CD8-positive, alpha-beta memory T cell (primary cell): Measurements from ENCODE around the gene SNX1. TPM values are rescaled to one million over a fixed set of nuclear protein-coding genes. Genes with fewer than 3 reads are reported as not detected.
"Not testable (repeated sequence)": the region's sequence is repeated elsewhere in the genome, so short reads cannot be mapped to it uniquely, and the experiment has no call there.

ENCODE experiments used
- CTCF ChIA-PET: fragments of 350-600 bp; sonication (Branson Sonifier 250); formaldehyde crosslinking; loops from one replicate; lab custom pipeline; 2021; ENCODE audit warnings: antibody characterized with exemption; lab: Charles Lee
- POLR2A ChIA-PET: fragments of 350-600 bp; sonication (Branson Sonifier 250); formaldehyde crosslinking; loops from one replicate; lab custom pipeline; 2021; ENCODE audit warnings: antibody characterized with exemption; lab: Charles Lee
- DNase-seq, 5 donors: peaks; one replicate each; pipeline versions ENCODE4 v3.0.0 to v3.0.0-alpha.2; 2020 to 2022; ENCODE audit warnings: mixed read lengths in 1 of 5
- H3K27ac ChIP-seq: one replicate; pipeline ENCODE4 v1.7.0; 2013; ENCODE audit warnings: low read depth, mild to moderate bottlenecking, low read length, moderate library complexity
- H3K27me3 ChIP-seq: 2 replicates; pipeline ENCODE4 v1.7.0; 2013; ENCODE audit warnings: low read length, mild to moderate bottlenecking; ENCODE audit not compliant: insufficient read depth, poor library complexity, severe bottlenecking
- H3K36me3 ChIP-seq: 2 replicates; pipeline ENCODE4 v1.7.0; 2013; ENCODE audit warnings: mild to moderate bottlenecking, low read length, moderate library complexity; ENCODE audit not compliant: insufficient read depth
- H3K4me1 ChIP-seq: 2 replicates; pipeline ENCODE4 v1.7.0; 2013; ENCODE audit warnings: mild to moderate bottlenecking, low read length, moderate library complexity; ENCODE audit not compliant: insufficient read depth
- H3K4me3 ChIP-seq: 2 replicates; pipeline ENCODE4 v1.7.0; 2013; ENCODE audit warnings: mild to moderate bottlenecking, low read length
- H3K9me3 ChIP-seq: 2 replicates; pipeline ENCODE4 v1.7.0; 2013; ENCODE audit warnings: mild to moderate bottlenecking, low read length
- H3K27ac Mint-ChIP-seq, 8 donors: one replicate each; pipeline ENCODE4 v1.8.0; 2020 to 2021; ENCODE audit warnings: mixed read lengths in 8 of 8, mild to moderate bottlenecking in 6 of 8, inconsistent platforms in 3 of 8, moderate library complexity in 3 of 8
- H3K27me3 Mint-ChIP-seq, 2 donors: one replicate each; pipeline ENCODE4 v1.8.0; 2020 to 2021; ENCODE audit warnings: mixed read lengths in 2 of 2, mild to moderate bottlenecking in 1 of 2, moderate library complexity in 1 of 2
- H3K36me3 Mint-ChIP-seq, 3 donors: one replicate each; pipeline ENCODE4 v1.8.0; 2020 to 2021; ENCODE audit warnings: mixed read lengths in 3 of 3, inconsistent platforms in 1 of 3, mild to moderate bottlenecking in 1 of 3
- H3K4me1 Mint-ChIP-seq, 3 donors: one replicate each; pipeline ENCODE4 v1.8.0; 2020 to 2021; ENCODE audit warnings: mixed read lengths in 3 of 3, inconsistent platforms in 1 of 3, mild to moderate bottlenecking in 1 of 3
- H3K4me3 Mint-ChIP-seq, 7 donors: one replicate each; pipeline ENCODE4 v1.8.0; 2020 to 2021; ENCODE audit warnings: mixed read lengths in 7 of 7, mild to moderate bottlenecking in 6 of 7, moderate library complexity in 4 of 7, inconsistent platforms in 2 of 7
- H3K9me3 Mint-ChIP-seq, 5 donors: one replicate each; pipeline ENCODE4 v1.8.0; 2020 to 2022; ENCODE audit warnings: mixed read lengths in 5 of 5, mild to moderate bottlenecking in 3 of 5, moderate library complexity in 2 of 5, inconsistent platforms in 1 of 5
- polyA plus RNA-seq: library from polyadenylated mRNA; unstranded; fragments of 300-500 nt; fragmentation: Illumina TruSeq; gene quantifications from one replicate; pipeline ENCODE4 v1.2.3, GENCODE V29; 2021
- total RNA-seq, 2 experiments: library from RNA; stranded (reverse); gene quantifications; one replicate each; pipeline ENCODE4 v1.2.3, GENCODE V29; 2021

The SNX1 gene
- total and polyA plus RNA-seq, 3 experiments from 2014 or later = 63.4 to 93.6 (median 90.1) TPM

DNA sequence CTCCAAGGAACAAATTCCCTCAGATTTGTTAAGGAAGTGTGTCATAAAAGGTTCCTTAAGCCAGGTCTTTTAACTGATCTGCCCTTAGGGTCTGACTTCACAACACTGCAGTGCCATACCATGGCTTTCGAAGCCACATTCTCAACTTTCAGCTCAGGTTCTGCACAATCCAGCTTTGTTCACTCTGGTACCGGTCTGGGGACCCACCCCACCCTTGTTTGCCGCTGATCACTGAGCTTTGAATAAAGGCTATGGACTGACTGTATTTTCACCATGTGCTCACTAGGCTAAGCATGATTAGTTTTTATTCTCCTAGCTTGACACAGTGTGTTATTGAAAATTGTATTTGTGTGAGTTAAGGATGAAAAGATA lies 15.9 kb downstream of the SNX1 start:
- Histone ChIP-seq H3K27me3 (no peaks in the 10 kb centered on the region), H3K4me3 (no peak overlapping the region), H3K4me1 (peaks cover 31% of the 10 kb centered on the region), H3K36me3 (peaks cover 22% of the 10 kb centered on the region), H3K27ac (no peak overlapping the region), H3K9me3 (no peaks in the 10 kb centered on the region)
- H3K36me3 Mint-ChIP-seq = peaks cover 0 to 53% (median 12%) of the 10 kb centered on the region in 3 donors
- CTCF ChIA-PET = interaction anchor here (0.5 kb wide), 1 partner anchor 17 kb away, joined by 3 read pairs; no protein-coding TSS in a partner anchor
- no peaks in the 10 kb centered on the region for H3K9me3 Mint-ChIP-seq
- no peak overlapping the region for H3K4me3 Mint-ChIP-seq
- peaks cover 30 to 49% (median 48%) of the 10 kb centered on the region in 3 donors for H3K4me1 Mint-ChIP-seq
- POLR2A ChIA-PET = no interaction called here
- no peak for DNase-seq
- H3K27me3 Mint-ChIP-seq = no peaks in the 10 kb centered on the region
- H3K27ac Mint-ChIP-seq = peak overlapping the region in 3 of 8 donors; percentile 39 to 77 (median 43)

DNA sequence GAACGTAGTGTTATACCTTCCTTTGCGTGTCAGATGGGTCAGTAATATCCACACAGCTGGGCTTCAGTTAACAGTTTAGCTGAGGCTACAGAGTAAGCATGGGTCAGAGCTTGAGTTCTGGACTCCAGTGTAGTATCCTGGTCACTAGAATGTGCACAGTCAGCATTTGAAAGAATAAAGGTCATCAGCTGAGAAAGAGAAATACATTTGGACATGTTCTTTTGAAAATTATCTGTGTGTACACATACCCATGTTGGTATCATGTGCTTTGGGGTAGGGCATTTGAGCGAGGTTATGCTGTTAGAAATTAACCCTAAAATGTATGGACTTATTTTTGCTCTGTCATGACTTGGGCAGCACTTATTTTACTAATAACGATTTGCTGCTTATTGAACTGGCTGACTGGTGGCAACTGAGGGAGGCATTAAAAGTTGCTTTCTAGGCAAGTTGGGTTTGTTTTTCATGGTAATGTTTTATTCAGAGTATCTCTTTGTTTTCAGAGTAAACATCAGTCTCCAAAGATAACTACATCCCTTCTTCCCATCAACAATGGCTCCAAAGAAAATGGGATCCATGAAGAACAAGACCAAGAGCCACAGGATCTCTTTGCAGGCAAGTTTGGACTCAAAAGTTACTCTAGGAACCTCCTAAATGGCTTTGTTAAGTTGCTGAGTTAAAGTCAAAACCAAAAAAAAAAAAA lies 16.4 kb downstream of the SNX1 start:
- H3K27ac Mint-ChIP-seq = peak overlapping the region in 2 of 8 donors; percentile 40 to 77
- no peaks in the 10 kb centered on the region for H3K27me3 Mint-ChIP-seq
- H3K9me3 Mint-ChIP-seq = no peaks in the 10 kb centered on the region
- ChIA-PET POLR2A (no interaction called here), CTCF (interaction anchor here (0.5 kb wide), 1 partner anchor 18 kb away, joined by 3 read pairs; no protein-coding TSS in a partner anchor)
- Histone ChIP-seq H3K9me3 (no peaks in the 10 kb centered on the region), H3K4me3 (no peak overlapping the region), H3K4me1 (peaks cover 31% of the 10 kb centered on the region), H3K27me3 (no peaks in the 10 kb centered on the region), H3K36me3 (peaks cover 26% of the 10 kb centered on the region), H3K27ac (no peak overlapping the region)
- DNase-seq = no peak
- H3K4me1 Mint-ChIP-seq = peaks cover 28 to 43% (median 42%) of the 10 kb centered on the region in 3 donors
- no peak overlapping the region for H3K4me3 Mint-ChIP-seq
- H3K36me3 Mint-ChIP-seq = peaks cover 0 to 54% (median 14%) of the 10 kb centered on the region in 3 donors

DNA sequence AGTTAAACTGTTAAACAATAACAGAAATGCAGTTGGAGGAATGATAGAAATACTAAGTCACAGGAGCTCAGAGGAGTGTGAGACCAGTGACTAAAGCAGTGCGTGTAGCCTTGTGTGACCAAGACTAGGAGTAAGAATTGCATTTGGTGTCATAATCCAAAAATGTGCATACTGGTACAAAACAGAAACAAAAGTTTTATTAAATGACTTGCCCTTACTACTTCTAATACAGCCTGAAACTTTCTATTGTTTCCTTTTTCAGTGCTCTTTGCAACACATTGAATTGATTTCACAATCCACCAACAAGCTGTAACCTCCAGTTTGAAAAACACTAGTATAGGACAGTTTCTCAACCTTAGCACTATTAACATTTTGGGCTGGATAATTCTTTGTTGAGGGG lies 17.1 kb downstream of the SNX1 start:
- POLR2A ChIA-PET = no interaction called here
- no peak for DNase-seq
- CTCF ChIA-PET = no interaction called here

DNA sequence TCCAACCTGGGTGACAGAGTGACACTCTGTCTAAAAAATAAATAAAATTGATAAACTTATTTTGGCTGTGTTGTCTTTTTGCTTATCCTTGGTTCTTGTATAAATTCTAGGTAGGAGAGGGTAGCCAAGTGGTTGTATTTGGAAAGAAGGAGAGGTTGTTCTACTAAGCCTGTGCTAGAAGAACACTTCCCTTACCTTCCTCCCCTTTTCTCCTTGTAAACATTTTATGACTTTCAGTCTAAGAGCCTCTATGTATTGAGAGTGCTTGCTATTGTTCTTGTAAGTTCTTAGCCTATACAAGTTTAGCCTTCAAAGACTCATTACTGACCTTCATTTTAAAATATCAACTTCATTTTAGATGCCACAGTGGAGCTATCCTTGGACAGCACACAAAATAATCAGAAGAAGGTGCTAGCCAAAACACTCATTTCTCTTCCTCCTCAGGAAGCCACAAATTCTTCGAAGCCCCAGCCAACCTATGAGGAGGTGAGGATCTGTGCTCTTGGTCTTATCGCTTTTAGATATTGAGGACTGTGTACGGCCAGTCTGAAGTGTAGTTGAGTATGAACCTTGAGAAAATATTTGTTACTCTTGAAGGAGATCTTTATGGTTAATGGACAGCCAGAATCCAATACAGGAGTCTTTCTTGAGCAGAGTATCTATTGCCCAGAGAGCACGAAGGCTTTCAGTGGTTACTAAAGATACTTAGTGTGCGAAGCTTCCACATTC lies 22.1 kb downstream of the SNX1 start:
- Mint-ChIP-seq H3K27ac (peak overlapping the region in 1 of 8 donors; percentile 20), H3K9me3 (no peaks in the 10 kb centered on the region), H3K36me3 (peaks cover 12 to 96% (median 23%) of the 10 kb centered on the region in 3 donors), H3K27me3 (no peaks in the 10 kb centered on the region), H3K4me1 (peaks cover 0 to 1% (median 0%) of the 10 kb centered on the region in 3 donors), H3K4me3 (no peak overlapping the region)
- no peak for DNase-seq
- Histone ChIP-seq H3K36me3 (peaks cover 70% of the 10 kb centered on the region), H3K4me1 (no peaks in the 10 kb centered on the region), H3K4me3 (no peak overlapping the region), H3K27ac (no peak overlapping the region), H3K9me3 (no peaks in the 10 kb centered on the region), H3K27me3 (no peaks in the 10 kb centered on the region)
- ChIA-PET POLR2A (no interaction called here), CTCF (no interaction called here)

More for the DNA sequence above, 17.1 kb downstream of the SNX1 start:
- Histone ChIP-seq H3K36me3 (peaks cover 31% of the 10 kb centered on the region), H3K9me3 (no peaks in the 10 kb centered on the region), H3K4me3 (no peak overlapping the region), H3K27ac (no peak overlapping the region), H3K4me1 (peaks cover 31% of the 10 kb centered on the region), H3K27me3 (no peaks in the 10 kb centered on the region)
- no peaks in the 10 kb centered on the region for H3K9me3 Mint-ChIP-seq
- no peak overlapping the region for H3K4me3 Mint-ChIP-seq
- H3K4me1 Mint-ChIP-seq = peaks cover 26 to 42% (median 39%) of the 10 kb centered on the region in 3 donors
- peaks cover 3 to 61% (median 16%) of the 10 kb centered on the region in 3 donors for H3K36me3 Mint-ChIP-seq
- no peak overlapping the region for H3K27ac Mint-ChIP-seq
- no peaks in the 10 kb centered on the region for H3K27me3 Mint-ChIP-seq

DNA sequence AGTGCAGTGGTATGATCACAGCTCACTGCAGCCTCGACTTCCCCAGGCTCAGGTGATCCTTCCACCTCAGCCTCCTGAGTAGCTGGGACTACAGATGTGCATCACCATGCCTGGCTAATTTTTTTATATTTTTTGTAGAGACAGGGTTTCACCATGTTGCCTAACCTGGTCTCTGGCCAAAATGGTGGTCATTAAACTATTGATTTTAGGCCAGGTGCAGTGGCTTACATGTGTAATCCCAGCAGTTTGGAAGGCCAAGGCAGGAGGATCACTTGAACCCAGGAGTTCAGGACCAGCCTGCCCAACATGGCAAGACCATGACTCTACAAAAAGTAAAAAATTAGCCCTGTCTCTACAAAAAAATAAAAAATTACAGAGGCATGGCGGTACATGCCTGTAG lies 24.5 kb downstream of the SNX1 start:
- DNase-seq, POLR2A ChIA-PET, H3K27me3 Mint-ChIP-seq, H3K9me3 Mint-ChIP-seq, H3K4me1 Mint-ChIP-seq, H3K4me1 ChIP-seq, H3K27ac ChIP-seq, H3K27me3 ChIP-seq, H3K9me3 ChIP-seq, H3K4me3 Mint-ChIP-seq, H3K4me3 ChIP-seq, H3K27ac Mint-ChIP-seq: not testable (repeated sequence)
- peaks cover 72% of the 10 kb centered on the region for H3K36me3 ChIP-seq
- CTCF ChIA-PET = interaction anchor here (1.0 kb wide), 1 partner anchor 22 kb away, joined by 3 read pairs; no protein-coding TSS in a partner anchor
- H3K36me3 Mint-ChIP-seq = peaks cover 12 to 94% (median 23%) of the 10 kb centered on the region in 3 donors

DNA sequence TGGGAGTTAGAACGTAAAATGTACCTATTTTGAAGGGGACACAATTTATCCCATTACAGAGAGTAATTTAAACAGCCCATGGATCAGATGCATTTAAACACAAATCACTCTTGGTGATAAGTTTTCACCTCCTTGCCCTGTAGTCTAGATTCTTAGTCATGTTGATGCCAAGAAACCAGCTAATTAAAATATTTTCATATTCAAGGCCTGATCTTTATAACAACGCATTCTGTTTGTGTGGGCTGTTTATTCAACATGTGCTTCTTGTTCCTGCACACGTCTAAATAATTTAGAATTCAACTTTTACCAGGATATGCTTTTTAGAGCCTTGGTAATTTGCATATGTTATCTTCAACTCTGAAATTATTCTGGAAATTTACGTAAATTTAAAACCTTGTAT lies 25.8 kb downstream of the SNX1 start:
- Histone ChIP-seq H3K27me3 (no peaks in the 10 kb centered on the region), H3K4me3 (no peak overlapping the region), H3K27ac (no peak overlapping the region), H3K4me1 (no peaks in the 10 kb centered on the region), H3K36me3 (peaks cover 72% of the 10 kb centered on the region), H3K9me3 (no peaks in the 10 kb centered on the region)
- peaks cover 12 to 92% (median 26%) of the 10 kb centered on the region in 3 donors for H3K36me3 Mint-ChIP-seq
- DNase-seq = no peak
- no peaks in the 10 kb centered on the region for H3K27me3 Mint-ChIP-seq
- ChIA-PET POLR2A (interaction anchor here (0.6 kb wide), 1 partner anchor 386 kb away, joined by 3 read pairs; no protein-coding TSS in a partner anchor), CTCF (interaction anchor here (1.5 to 1.6 kb wide), 2 partner anchors 28 to 31 kb away, joined by 4 read pairs; no protein-coding TSS in a partner anchor)
- no peak overlapping the region for H3K4me3 Mint-ChIP-seq
- no peak overlapping the region for H3K27ac Mint-ChIP-seq
- no peaks in the 10 kb centered on the region for H3K9me3 Mint-ChIP-seq
- peaks cover 0 to 3% (median 0%) of the 10 kb centered on the region in 3 donors for H3K4me1 Mint-ChIP-seq

DNA sequence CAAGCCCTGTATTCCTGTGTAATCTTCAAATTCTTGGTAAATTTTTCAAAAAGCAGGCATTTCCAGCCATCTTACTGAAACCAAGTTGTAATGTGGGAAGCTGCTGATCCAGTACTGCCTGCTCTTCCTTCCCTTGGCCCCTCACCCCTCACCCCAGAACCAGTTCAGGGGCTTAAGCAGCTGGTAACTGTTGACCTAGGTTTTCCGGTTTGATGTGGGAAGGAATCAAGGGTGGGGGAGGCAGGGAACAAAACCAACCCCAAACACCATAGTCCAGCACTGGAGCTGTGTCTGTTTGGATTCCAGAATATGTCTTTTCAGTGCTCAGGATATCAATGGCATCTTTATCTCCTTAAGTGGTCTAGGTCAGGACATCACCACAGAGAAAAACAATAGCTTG lies 26.7 kb downstream of the SNX1 start:
- ChIA-PET CTCF (interaction anchor here (1.2 to 1.6 kb wide), 3 partner anchors 28 to 656 kb away, joined by 4 read pairs; no protein-coding TSS in a partner anchor), POLR2A (interaction anchor here (0.5 to 0.6 kb wide), 2 partner anchors 247 to 385 kb away, joined by 3 to 8 read pairs; no protein-coding TSS in a partner anchor)
- Mint-ChIP-seq H3K36me3 (peaks cover 12 to 92% (median 27%) of the 10 kb centered on the region in 3 donors), H3K27me3 (no peaks in the 10 kb centered on the region), H3K27ac (peak overlapping the region in 1 of 8 donors; percentile 58), H3K9me3 (no peaks in the 10 kb centered on the region), H3K4me1 (peaks cover 0 to 3% (median 0%) of the 10 kb centered on the region in 3 donors), H3K4me3 (no peak overlapping the region)
- no peak overlapping the region for H3K27ac ChIP-seq
- H3K9me3 ChIP-seq = no peaks in the 10 kb centered on the region
- H3K4me1 ChIP-seq = no peaks in the 10 kb centered on the region
- DNase-seq = no peak
- H3K27me3 ChIP-seq = no peaks in the 10 kb centered on the region
- H3K4me3 ChIP-seq = no peak overlapping the region
- peaks cover 75% of the 10 kb centered on the region for H3K36me3 ChIP-seq
